Germinal center (tissue), 1 donor: ENCODE measurements around the gene CEP72.

ENCODE experiments used
- DNase-seq: peaks from one replicate; pipeline ENCODE4 v3.0.0; 2012; ENCODE audit warnings: mixed read lengths, low spot score

CEP72 gene

DNA sequence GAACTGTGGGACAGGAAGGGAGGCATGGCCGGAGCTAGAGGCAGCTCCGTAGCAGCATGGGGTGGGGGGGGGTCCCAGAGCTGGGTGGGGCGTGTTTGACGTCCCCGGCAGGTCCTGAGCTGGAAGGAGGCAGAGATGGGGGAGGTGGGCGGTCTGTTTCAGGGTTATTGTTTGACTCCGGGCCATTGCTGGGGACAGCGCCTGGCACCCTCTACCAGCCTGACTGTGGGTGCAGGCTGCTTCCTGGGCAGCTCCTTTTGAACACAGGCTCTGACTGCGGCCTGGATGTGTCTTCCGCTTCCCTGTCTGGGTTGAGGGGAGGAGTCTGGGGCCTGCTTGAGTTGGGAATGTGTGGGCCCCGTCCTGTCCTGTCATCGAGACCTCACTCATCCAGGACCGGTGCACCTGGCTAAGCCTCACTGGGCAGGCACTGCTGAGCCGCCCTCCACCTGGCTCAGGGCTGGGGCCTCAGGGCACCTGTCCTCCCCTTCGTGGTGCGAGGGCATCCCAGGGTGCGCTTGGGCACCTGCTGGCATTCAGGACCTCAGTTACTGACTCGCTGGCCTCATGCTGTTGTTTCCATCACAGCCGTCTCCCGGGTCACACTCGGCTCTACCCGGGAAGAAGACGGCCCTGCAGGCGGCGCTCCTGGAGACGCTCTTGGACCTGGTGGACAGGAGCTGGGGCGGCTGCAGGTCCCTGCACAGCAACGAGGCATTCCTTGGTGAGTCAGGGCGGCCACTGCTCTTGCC, 26.5 kb downstream of the CEP72 start:
- DNase-seq, result no peak

DNA sequence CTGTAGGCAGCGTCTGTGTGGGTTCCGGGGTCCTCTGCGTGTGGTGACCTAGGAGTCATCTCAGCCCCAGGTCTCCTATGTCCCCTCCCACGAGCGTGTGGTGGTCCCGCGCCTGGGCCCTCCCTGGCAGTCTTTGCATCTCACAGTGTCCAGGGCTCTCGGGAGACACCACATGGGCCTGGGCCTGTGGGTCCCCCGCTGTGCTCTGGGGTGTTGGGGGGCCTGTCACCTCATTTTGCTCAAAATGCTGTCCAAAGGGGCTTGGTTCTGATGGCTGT, 27.1 kb downstream of the CEP72 start:
- DNase-seq, result no peak

DNA sequence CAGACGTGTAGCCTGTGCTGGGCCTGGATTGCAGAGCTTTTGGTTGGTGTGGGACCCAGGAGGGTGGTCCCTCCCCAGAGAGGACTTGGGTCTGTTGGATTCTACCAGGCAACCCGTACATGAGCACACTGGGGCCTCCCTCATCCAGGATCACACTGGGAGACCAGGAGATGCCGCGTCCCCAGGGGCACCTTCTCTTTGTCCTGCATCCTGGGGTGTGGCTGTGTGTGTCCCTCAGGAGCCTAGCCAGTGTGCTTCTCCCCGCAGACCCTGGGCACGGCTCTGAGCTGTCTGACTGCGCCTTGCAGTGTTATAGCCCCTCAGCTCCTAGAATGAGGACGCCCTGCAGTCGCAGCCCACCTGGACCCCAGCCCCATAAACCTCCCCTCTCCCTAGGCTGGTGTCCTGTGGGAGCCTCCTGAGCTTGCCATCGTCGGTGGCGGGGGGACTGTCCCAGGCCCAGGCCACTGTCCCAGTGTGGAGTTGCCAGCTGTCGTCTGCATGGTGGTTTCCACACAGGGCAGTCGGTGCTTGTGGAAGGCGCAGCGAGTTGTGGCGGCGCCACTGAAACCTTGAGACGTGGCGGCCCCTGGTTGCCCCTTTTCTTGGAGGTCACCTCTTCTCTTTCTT, 27.6 kb downstream of the CEP72 start:
- DNase-seq, result no peak

DNA sequence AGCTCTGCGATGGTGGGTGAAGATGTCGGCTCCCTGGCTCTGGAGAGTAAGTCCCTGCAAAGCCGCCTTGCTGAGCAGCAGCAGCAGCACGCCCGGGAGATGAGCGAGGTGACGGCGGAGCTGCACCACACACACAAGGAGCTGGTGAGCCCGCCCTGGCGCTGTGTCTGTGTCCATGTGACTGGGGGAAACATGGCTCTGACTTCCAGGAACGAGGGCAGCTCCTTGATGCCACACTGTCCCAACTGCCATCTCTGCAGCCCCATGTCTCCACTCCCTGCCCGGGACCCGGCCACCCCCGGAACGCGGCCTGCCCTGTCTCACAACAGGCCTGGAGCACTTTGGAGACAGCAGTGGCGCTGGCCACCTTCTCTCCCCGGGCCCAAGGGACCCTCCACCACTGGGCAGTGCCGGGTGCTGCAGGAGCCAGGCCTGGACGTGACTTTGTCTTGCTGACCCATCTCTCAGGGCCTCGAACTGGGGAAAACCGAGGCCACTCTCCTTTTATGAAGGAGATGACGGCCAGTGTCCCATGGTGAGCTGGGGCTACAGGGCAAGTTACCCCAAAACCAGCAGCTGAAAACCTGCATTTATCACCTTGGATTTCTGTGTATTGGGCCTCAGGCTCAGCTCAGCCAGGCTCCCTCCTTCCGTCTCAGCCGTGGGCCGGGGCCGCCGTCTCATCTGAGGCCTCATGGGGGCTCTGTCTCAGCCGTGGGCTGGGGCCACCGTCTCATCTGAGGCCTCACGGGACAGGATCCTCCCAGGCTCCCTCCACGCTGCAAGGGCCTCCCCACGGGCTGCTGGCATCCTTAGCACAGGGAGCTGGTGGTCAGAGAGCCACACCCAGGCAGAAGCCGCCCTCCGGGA, 28.6 kb downstream of the CEP72 start:
- no peak for DNase-seq

DNA sequence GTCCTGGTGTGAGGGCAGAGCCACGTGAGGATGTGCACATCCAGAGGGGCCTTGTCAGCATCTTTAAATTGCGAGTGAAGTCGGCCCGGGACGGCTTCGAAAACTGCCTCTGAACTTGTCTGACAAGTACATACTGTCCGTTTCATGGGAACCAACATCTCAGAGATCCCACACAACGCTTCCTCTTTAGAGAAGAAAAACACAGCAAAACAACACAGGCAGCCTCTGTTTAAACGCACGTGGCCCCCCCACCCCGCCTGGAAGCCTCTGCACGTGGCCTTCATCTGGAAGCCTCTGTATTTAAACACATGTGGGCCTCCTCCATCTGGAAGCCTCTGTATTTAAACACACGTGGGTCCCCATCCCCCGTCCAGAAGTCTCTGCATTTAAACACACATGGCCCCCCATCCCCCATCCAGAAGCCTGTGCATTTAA, 29.2 kb downstream of the CEP72 start:
- no peak for DNase-seq

GRCh38 chr5:642481-642880, 30.3 kb downstream of the CEP72 start:
- no peak for DNase-seq

DNA sequence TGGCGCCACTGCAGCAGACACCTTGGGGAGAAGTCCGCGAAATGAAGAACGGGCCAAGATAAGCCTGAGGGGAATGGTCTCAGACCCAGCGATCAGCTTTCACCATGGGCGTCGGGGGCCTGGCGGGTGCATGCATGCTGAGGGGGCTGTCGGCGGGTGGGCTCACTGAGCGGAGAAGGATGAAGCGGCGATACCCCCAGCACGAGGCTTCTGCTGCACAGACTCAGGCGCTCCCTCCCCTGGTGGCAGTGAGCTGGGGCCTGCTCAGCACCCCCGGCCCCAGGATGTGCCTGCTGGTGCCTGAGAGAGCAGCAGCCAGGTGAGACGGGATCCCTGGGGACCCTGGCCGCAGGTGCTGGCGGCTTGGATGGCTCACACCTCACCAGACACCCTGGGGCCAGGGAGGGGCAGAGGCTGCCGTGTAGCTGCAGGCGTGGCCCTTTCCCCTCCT, 31.2 kb downstream of the CEP72 start:
- DNase-seq, result peak; percentile 78

GRCh38 chr5:643811-644271, 31.7 kb downstream of the CEP72 start:
- peak; percentile 38 for DNase-seq

DNA sequence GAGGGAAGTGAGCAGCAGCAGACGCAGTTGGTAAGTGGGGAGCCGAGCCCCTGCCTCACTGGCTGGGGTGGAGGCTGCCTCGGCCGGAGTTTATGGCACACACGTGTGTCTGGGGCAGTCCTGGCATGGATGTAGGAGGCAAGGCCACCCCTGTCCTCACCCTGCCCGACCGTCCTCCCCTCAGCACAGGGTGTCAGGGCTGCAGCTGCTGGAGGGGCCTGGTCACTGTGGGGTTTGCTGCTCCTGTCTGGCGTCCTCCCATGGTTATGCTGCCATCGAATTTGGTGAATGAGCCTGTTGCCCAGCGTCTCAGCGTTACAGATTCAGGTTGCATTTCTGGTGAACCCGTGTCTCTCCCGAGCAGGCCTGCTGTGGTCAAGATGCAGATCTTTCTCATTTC, 32.4 kb downstream of the CEP72 start:
- no peak for DNase-seq

DNA sequence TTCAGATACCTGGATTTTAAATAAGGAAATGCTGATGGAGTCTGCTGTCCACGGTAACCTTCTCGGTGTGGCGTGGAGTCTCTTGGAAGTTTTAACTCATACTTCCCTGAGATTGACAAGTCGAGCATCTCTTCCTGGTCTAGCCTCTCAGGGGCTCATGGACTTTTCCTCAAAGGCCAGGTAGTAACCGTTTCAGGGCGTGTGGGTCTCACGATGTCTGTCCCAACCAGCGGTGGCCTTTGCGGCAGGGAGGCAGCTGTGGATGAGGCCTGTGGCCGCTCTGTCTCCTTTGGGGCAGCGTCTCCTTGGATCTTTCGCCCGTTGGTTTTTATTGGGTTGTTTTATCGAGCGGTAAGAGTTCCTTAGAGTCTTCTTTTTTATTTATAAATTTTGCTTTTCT, 32.8 kb downstream of the CEP72 start:
- DNase-seq, result no peak

DNA sequence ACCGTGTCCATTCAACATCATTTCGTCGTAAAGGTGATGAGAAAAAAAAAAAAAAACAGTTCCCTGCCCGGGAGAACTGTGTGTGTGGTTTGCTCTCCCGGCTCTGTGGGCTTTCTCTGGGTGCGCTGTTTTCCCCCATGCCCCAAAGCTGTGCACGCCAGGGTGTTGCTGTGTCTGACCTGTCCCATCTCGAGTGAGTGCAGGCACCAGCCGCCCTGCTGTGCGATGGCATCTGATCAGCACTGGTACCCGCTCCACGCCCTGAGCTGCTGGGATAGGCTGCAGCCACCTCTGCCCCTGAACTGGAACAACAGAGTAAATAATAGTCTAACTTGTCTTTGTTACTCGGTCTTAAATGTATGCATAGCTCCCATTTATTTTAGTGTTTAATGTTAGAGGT, 33.3 kb downstream of the CEP72 start:
- no peak for DNase-seq

GRCh38 chr5:646396-647201, 34.5 kb downstream of the CEP72 start:
- DNase-seq, result no peak

DNA sequence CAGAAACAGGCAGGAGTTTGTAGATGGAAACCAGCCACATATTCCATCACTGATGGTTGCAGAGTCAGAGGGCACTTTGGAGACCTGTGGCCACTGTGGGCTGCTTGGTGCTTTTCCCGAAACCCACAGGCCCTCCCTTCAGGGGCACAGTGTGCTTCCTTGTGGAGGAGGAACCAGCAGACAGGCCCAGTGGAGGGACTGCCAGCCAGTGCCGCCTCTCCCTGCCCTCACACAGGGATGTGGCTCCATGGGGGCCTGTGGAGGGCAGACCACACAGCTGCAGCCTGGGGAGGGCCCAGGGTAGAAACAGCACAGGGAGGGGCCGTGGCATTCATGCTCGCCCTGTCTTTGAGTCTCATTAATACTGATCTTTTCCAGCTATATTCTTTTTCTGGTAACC, 35.2 kb downstream of the CEP72 start:
- DNase-seq, result no peak

DNA sequence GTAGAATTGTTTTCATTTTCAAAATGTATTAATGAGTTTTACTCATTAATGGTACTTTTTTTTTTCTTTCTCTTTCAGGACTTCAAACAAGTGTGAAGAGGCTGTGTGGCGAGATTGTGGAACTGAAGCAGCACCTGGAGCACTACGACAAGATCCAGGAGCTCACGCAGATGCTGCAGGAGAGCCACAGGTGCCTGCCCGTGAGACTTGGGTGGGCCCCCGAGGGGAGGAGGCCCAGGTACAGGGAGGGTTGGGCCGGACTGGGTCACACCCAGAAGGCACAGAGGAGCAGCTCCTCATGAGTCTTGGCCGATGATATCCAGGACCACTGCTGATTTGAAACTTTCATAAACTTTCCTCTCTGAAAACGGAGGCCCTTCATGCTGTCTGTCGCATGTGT, 35.6 kb downstream of the CEP72 start:
- DNase-seq, result no peak

GRCh38 chr5:651296-652022, 39.3 kb downstream of the CEP72 start:
- DNase-seq, result no peak

DNA sequence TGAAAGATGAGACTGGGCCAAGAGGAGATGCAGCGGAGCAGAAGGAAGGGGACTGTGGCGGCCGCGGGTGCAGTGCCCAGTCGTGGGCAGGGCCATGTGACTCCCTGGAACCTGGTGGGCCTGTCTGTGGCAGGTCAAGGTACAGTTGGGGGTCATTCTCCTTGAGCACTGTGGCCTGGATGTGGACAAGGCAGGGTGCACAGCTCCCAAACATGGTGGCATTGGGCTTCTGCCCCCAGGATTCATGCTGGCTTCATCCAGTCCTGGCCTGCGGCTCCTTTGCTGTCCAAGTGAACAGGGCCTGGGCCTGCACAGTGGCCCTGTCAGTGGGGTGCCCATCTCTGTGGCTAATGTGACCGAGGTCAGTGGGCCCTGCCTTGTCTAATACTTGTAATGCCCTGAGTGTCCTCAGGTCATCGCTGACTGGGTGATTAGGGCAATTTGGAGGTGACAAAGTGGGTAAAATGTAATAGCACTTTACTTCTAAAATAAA, 39.9 kb downstream of the CEP72 start:
- DNase-seq, result no peak

DNA sequence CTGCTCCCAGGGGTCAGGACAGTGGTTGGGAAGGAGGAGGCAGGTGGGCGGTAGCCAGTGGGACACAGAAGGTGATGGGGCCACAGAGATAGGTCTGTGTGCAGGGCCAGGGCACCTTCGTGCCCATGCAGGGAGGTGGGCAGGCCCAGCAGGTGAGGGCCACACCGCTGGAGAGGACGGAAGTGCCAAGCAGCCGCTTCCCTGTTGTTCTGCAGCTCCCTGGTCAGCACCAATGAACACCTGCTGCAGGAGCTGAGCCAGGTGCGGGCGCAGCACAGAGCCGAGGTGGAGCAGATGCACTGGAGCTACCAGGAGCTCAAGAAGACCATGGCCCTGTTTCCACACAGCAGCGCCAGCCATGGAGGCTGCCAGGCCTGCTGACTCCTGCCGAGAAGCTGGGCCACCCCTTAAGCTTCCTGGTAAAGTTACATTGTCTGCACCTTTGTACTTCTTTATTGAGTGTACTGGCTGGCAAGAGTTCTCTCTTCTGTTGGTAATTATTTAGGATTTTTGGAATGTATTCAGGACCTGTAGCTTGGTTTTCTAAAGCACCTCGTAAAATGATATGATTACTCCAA, 40.7 kb downstream of the CEP72 start:
- no peak for DNase-seq

DNA sequence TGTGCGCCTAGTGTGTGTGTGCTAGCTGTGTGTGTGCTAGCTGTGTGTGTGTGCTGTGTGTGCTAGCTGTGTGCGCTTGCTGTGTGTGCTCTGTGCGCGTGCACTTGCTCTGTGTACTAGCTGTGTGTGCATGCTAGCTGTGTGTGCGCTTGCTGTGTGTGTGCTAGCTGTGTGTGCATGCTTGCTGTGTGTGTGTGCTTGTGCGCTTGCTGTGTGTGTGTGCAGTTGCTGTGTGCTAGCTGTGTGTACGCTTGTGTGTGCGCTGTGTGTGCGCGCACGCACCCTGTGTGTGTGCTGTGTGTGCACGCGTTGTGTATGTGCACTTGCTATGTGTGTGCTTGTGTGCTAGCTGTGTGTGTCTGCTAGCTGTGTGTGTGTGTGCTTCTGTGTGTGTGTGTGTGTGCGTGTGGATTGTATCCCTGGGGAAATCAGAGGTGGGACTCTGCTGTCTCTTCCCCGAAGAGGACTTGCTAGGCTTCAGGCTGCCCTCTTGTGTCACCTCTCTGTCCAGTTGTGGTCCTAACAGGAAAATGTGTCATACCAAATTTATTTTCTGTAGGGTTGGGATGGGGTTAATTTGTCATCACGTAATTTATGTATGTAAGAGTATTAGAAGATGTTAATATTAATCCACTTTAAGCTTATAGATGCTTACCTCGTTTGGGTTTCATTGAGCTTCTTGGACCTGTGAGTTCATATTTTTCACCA, 42.1 kb downstream of the CEP72 start:
- DNase-seq, result no peak

DNA sequence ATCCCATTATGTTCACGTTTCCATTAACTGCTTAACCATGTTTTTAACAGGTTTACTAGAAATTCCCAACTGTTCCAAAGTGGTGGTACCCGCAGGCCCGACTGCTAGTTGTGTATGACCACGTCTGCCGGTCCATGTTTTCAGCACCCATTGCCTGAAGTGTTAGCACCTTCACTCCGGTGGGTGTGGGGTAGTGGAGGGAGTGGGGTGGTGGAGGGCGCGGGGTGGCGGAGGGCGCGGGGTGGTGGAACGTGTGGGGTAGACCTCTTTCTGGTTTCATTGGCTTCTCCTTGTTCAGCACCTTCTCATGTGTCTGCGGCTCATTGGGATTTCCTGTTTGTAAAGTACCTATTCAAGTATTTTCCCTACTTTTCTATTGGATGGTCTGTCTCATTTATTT, 43.3 kb downstream of the CEP72 start:
- no peak for DNase-seq

DNA sequence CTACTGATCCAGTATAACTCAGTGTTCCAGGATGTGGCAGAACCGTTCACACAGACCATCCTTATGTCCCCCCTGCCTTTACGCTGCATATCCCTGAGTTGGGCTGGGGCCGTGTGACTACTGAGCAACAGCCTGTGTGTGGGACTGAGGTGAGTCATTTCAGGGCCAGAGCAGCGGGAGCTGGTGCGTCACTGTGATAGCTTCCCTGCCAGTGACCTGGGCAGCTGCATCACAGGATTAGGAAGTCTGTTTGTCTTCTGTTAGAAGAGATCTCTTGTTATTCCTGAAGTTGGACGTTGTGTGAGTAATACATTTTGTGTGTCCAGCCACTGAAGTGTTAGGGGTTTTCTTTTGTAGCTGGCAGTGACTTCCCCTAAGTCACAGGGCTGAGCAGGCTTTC, 45.4 kb downstream of the CEP72 start:
- DNase-seq, result no peak
